Testis (tissue), 2 donors: ENCODE results near the gene FYCO1.

ENCODE experiments used
- POLR2A ChIP-seq: fragments of 450-650 bp; IDR thresholded peaks from one replicate; pipeline ENCODE4 v1.6.1; 2017; ENCODE audit warnings: antibody characterized with exemption, mild to moderate bottlenecking, moderate library complexity
- TF ChIP-seq, protein P1 (sequence below), 3 experiments: fragments of 450-650 bp in 2 of 3; fragments of 200-600 bp in 1 of 3; sonication (generic) in 1 of 3; IDR thresholded peaks; one replicate each; pipeline ENCODE4 v1.5.1; 2016 to 2019; ENCODE audit warnings: antibody characterized with exemption in 3 of 3, mild to moderate bottlenecking in 2 of 3, moderate library complexity in 1 of 3

DNA sequence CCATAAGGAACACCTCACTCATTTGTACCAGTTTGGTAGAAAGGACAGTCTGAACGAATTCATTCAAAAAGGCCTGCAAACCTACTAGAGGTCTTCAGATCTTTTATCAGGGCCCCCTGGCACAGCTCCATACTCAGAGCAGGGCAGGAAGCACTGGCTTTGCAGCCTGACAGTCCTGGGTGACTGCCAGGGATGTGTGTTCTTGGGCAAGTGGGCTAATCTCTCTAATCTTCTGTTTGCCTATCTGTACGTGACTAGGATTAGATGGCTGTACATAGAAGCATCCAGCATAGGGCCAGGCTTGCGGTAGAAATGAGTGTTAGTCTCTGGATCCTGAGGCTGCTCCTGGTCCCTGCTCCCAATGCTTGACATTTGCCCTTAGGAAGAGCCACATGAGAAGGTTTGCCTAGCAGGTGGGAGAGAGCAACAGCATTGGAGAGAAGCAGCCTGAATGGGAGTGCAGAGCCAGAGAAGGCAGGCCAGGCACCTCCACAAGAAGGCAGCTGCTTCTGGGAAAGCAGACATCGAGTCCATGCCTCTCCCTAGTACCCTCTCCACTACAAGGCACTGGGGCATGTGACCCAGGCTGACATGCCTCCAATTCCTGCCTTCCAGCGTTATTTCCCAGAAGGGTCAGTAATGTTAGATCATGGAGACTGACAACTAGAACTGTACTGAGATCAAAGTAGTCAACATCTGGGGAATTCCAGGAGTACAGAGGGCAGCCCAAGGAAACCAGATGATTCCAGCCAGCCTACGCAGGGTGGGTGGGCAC is 53.4 kb downstream of the FYCO1 start:
- TF ChIP-seq, protein P1, sequence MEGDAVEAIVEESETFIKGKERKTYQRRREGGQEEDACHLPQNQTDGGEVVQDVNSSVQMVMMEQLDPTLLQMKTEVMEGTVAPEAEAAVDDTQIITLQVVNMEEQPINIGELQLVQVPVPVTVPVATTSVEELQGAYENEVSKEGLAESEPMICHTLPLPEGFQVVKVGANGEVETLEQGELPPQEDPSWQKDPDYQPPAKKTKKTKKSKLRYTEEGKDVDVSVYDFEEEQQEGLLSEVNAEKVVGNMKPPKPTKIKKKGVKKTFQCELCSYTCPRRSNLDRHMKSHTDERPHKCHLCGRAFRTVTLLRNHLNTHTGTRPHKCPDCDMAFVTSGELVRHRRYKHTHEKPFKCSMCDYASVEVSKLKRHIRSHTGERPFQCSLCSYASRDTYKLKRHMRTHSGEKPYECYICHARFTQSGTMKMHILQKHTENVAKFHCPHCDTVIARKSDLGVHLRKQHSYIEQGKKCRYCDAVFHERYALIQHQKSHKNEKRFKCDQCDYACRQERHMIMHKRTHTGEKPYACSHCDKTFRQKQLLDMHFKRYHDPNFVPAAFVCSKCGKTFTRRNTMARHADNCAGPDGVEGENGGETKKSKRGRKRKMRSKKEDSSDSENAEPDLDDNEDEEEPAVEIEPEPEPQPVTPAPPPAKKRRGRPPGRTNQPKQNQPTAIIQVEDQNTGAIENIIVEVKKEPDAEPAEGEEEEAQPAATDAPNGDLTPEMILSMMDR (IDR thresholded peaks at IDR 0.05): no peak
- no peak for TF ChIP-seq POLR2A
